BJ (cell line): ENCODE measurements around the gene PSD2. TPM values are rescaled to one million over a fixed set of nuclear protein-coding genes. Genes with fewer than 3 reads are reported as not detected.

Experiments
- CTCF ChIA-PET: fragments of 350-600 bp; formaldehyde crosslinking; extraction: SDS; loops from one replicate; lab custom pipeline; 2021; ENCODE audit warnings: antibody characterized with exemption, inconsistent platforms; lab: Yijun Ruan, JAX
- POLR2A ChIA-PET: fragments of 300-600 bp; sonication (Branson Sonifier 250); formaldehyde crosslinking; extraction: SDS; loops from one replicate; lab custom pipeline; 2021; ENCODE audit warnings: antibody characterized with exemption; lab: Charles Lee
- DNase-seq: peaks from one replicate; pipeline ENCODE4 v3.0.0-alpha.2; 2011; ENCODE audit warnings: low read depth
- H3K27me3 ChIP-seq: 2 replicates; pipeline ENCODE4 v1.6.0; 2011; ENCODE audit warnings: low read length; ENCODE audit not compliant: control insufficient read depth, insufficient read depth
- H3K36me3 ChIP-seq: 2 replicates; pipeline ENCODE4 v1.5.1; 2011; ENCODE audit warnings: low read length; ENCODE audit not compliant: control insufficient read depth, insufficient read depth
- H3K4me3 ChIP-seq: 2 replicates; pipeline ENCODE4 v1.5.1; 2011; ENCODE audit warnings: low read depth, mild to moderate bottlenecking, control low read depth, low read length
- CTCF ChIP-seq: IDR thresholded peaks from 2 replicates; pipeline ENCODE4 v1.5.1; 2011; ENCODE audit warnings: low read depth, mild to moderate bottlenecking, control low read depth, inconsistent platforms, low read length, moderate library complexity; ENCODE audit not compliant: insufficient read depth
- polyA plus RNA-seq: library from polyadenylated mRNA; depleted of rRNA; stranded (reverse); fragments of >200 nt; gene quantifications from 2 replicates; pipeline ENCODE4 v1.2.3, GENCODE V29; 2011

The PSD2 gene
- polyA plus RNA-seq, 1 experiment, result 0.04 TPM

- DNase-seq, result no peak
- TF ChIP-seq CTCF, result no peak
- POLR2A ChIA-PET, result no interaction called here
- no peaks in the 10 kb centered on the region for H3K36me3 ChIP-seq
- peaks cover 4% of the 10 kb centered on the region; the same call in 1 of the 2 replicates for H3K27me3 ChIP-seq
- CTCF ChIA-PET, result interaction anchor here (1.5 kb wide), 1 partner anchor 29 kb away, joined by 5 read pairs; no protein-coding TSS in a partner anchor
- H3K4me3 ChIP-seq, result no peak overlapping the region
These were observed 21.8 kb downstream of the PSD2 start for GRCh38 chr5:139817362-139817761.

GRCh38 chr5:139817970-139818369 lies 22.4 kb downstream of the PSD2 start:
- TF ChIP-seq CTCF, result no peak
- Histone ChIP-seq H3K4me3 (no peak overlapping the region), H3K36me3 (no peaks in the 10 kb centered on the region), H3K27me3 (peaks cover 4% of the 10 kb centered on the region; the same call in 1 of the 2 replicates)
- ChIA-PET CTCF (no interaction called here), POLR2A (no interaction called here)
- DNase-seq, result no peak

- Histone ChIP-seq H3K27me3 (peaks cover 2% of the 10 kb centered on the region; the same call in 1 of the 2 replicates), H3K36me3 (no peaks in the 10 kb centered on the region), H3K4me3 (no peak overlapping the region)
- POLR2A ChIA-PET, result no interaction called here
- TF ChIP-seq CTCF, result no peak
- DNase-seq, result no peak
- CTCF ChIA-PET, result no interaction called here
These were observed 24.5 kb downstream of the PSD2 start for GRCh38 chr5:139820130-139820529.

GRCh38 chr5:139820606-139821005 lies 25.0 kb downstream of the PSD2 start:
- no peak overlapping the region for H3K4me3 ChIP-seq
- ChIA-PET CTCF (no interaction called here), POLR2A (no interaction called here)
- peaks cover 2% of the 10 kb centered on the region; the same call in 1 of the 2 replicates for H3K27me3 ChIP-seq
- no peaks in the 10 kb centered on the region for H3K36me3 ChIP-seq
- no peak for TF ChIP-seq CTCF
- DNase-seq, result no peak

GRCh38 chr5:139821806-139822552 lies 26.4 kb downstream of the PSD2 start:
- Histone ChIP-seq H3K36me3 (no peaks in the 10 kb centered on the region), H3K4me3 (no peak overlapping the region), H3K27me3 (peaks cover 2% of the 10 kb centered on the region; the same call in 1 of the 2 replicates)
- no peak for DNase-seq
- POLR2A ChIA-PET, result no interaction called here
- TF ChIP-seq CTCF, result no peak
- CTCF ChIA-PET, result interaction anchor here (1.7 kb wide), 1 partner anchor 41 kb away, joined by 5 read pairs; no protein-coding TSS in a partner anchor
